GM21526 (cell line): ENCODE results near the gene TAF4.

Experiments used
- ATAC-seq: cut with Tn5 transposase; IDR thresholded peaks from one replicate; pipeline ENCODE4 v1.9.1; 2021; ENCODE audit warnings: moderate library complexity; ENCODE audit not compliant: unreplicated experiment, low FRiP score

Gene TAF4

DNA sequence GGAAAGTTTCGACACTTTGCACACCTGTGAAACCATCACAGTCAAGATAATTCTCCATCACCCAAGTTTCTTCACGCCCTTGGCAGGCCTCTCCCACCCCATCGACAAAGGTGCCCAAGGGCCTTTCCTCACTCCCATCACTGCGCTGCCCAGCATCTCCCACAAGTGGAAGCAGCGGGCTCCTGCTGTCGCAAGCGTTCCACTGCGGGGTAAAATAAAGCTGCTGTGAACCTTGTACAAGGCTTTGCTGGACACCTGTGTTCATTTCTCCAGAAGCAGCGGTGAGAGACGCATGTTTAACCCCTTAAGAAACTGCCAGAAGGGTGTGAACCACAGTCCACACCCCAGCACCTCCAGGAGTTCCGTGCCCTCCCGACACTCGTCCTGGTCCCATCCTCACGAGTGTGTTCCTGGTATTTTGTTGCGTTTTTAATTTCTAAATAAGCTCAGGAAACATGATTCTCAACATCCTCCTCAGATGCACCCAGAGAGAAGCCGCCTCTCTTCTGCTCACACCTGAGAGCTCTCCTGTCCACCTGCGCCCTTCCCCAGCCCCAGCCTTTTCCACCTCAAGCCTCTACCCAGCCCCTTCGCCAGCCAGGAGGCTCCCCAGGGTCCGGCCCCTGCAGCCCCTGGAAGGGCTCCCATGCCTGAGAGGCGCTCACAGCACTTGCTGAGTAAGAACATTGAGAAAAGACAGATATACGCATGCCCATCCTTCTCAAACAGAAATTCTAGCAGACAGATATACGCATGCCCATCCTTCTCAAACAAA lies 97.5 kb downstream of the TAF4 start:
- ATAC-seq = no peak

DNA sequence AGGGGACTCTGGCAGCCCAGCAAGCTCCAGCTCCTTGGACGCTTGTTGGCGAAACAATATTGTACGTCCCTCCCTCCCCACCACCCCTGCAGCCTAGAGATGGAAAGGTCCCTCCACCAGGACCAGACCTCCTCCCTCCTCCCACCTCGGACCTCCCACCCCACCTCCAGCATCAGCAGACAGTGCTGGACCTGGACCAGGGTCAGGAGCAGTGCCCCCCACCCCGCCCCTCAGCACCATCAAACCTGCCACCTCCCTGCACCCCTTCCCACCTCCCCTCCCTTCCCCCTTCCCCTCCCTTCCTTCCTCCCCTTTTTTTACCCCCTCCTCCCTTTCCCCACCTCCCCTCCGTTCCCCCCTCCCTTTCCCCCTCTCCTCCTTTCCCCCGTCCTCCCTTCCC lies 98.4 kb downstream of the TAF4 start:
- no peak for ATAC-seq

DNA sequence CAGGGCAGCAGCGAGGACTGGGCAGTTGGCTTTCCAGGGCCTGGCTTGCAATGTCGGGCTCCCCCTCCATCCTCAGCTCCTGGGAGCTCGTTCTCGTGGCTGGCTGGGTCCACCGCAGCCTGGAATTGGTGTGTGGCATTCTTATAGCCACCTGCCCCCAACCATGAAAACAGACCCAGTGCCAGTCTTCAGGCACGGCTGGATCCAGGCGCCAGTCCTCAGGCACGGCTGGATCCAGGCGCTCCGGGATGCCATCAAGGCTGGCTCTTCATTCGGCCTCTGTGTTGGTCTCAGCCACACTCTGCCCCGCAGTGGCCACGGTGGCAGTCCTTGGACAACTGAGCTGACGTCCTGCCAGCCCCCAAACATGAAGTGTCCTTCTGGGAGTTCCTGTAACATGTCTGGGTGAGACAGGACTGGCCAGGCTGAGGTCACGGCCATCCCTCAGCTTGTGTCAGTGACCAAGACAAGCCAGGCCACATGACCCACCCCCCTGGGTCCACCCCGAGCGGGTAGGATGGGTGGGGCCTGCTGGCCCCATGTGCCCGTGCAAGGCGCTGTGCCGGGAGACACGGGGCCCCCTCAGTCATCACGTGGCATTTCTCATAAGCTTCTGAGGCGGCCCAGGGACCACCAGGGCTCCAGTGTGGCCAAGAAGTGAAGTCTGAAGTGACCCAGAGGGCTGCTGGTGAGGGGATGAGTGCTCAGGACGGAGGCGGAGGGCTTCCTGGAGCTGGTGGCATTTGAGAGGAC lies 99.0 kb downstream of the TAF4 start:
- no peak for ATAC-seq

DNA sequence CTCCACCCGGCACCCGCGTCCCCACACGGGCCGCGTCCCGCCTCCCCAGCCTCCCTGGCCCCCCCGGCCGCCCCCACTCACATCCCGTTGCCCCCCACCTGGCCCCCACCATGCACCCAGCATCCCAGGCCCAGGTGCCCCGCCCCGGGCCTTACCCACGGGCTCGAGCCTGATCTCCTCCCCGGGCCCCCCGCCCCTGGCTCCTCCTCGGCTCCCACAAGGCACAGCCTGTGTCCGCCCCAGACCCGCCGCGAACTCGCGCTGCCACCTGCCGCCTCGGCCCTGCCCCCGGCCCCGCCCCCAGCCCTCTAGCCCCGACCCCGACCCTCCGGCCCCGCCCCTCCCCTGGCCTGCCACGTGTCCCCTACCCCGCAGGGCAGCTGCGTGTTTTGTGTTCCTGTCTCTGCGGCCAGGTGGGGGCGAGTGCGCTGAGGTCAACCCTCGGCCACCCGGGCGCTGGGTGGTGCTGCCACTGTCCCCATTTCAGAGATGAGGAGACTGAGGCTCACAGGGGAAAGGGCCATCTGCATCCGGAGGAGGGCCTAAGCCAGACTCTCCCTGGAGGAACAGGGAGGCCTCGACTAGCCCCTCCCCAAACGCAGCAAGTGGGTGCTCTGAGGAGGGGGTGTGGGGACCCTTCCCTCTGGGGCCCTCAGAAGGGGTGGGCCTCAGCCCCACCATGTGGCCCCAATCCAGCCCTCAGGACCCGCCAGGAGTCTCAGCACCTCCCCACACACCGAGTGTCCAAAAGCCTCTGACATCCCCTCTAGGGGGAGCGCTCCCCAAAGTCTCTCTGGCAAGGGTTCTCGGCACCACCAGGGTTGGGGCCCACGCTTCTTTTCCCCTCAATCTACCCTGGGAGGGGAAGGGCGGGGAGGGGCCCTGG lies 99.8 kb downstream of the TAF4 start:
- no peak for ATAC-seq

DNA sequence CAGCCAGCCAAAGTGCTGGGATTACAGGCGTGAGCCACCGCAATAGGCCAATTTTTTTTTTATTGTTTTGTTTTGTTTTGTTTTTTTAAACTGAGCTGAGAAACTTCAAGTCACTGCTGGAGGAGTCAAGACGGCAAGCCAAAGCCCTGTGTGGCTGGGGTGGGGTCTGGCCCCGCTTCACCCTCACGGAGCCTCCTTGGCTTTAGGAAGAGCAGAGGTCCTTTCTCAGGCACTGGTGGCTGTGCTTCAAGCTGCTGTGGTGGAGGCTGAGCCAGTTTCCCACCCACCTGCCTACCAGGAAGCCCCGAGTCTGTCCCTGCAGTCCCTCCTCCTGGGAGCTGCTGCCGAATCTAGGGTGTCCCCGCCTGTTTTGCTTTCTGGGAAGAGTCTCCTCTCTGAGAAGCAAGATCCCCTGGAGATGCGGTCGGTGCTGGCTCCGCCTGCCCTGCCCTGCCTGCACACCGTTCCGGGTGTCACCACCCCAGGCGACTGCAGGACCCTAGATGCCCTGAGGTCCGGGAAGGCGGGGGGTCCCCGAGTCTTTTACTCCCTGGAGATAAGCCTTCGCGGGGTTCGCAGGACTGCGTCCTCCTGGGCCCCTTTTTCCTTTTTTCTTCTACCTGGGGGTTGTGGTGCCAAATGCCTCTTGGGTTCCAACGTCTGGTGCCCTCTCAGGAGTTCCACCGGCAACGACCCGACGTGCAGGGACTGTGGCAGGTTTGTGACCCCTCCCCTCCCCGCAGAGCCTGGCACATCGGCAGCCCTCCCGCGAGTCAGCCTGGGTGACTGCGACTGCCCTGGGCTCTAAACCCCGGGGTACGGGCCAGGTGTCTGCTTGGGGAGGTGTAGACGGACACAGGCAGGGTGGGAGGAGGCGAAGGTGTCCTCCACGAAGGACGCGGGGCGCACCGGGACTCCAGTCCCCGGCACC lies 100.7 kb downstream of the TAF4 start:
- no peak for ATAC-seq

DNA sequence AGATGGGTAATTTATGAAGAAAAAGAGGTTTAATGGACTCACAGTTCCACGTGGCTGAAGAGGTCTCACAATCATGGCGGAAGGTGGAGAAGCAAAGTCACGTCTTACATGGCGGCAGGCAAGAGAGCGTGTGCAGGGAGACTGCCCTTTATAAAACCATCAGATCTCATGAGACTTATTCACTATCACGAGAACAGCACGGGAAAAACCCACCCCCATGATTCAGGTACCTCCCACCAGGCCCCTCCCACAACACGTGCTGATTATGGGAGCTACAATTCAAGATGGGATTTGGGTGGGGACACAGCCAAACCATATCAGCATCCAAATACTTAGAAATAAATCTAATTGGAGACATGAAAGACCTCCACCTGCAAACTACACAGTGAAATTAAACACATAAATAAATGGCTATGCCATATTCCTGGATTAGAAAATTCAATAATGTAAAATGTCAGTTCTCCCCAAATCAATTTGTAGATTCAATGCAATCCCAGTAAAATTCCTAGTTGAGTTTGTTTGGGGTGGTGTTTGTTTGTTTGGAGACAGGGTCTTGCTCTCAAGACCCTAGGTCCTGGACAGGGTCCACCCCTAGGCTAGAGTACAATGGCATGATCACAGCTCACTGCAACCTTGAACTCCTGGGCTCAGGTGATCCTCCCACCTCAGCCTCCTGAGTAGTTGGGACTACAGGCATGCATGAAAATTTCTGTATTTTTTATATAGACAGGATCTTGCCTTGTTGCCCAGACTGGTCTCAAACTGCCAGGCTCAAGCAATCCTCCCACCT lies 101.6 kb downstream of the TAF4 start:
- no peak for ATAC-seq

DNA sequence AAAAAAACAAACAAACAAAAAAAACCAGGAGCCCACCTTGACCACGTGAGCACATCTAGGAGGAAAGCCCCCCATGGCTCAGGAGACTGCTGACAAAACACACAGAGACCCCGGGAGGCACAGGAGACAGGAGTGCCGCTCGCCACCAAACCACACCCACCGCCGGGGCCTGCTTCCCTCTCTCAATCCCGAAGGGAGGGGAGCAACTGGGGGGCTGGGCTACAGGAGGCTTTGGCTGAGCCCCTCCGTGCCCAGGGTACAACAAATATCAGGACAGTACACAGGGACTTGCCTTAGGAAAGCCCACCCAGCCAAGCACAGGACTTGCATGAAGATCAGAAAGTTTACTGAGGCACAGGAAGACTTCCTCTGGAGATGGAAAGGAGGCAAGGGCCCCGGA lies 102.5 kb downstream of the TAF4 start:
- ATAC-seq = no peak

DNA sequence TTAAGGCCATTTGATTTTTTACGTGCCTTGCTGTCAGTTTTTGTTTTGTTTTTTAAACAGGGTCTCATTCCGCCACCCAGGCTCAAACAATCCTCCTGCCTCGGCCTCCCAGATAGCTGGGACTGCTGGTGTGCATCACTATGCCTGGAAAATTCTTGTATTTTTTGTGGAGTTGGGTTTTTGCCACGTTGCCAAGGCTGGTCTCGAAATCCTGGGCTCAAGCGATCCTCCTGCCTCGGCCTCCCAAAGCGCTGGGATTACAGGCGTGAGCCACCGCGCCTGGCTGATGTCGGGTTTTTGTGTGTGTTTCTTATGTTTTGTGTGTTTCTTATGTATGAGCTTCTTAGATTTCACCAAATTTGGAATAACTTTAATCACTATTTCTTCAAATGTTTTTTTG lies 104.8 kb downstream of the TAF4 start:
- no peak for ATAC-seq

DNA sequence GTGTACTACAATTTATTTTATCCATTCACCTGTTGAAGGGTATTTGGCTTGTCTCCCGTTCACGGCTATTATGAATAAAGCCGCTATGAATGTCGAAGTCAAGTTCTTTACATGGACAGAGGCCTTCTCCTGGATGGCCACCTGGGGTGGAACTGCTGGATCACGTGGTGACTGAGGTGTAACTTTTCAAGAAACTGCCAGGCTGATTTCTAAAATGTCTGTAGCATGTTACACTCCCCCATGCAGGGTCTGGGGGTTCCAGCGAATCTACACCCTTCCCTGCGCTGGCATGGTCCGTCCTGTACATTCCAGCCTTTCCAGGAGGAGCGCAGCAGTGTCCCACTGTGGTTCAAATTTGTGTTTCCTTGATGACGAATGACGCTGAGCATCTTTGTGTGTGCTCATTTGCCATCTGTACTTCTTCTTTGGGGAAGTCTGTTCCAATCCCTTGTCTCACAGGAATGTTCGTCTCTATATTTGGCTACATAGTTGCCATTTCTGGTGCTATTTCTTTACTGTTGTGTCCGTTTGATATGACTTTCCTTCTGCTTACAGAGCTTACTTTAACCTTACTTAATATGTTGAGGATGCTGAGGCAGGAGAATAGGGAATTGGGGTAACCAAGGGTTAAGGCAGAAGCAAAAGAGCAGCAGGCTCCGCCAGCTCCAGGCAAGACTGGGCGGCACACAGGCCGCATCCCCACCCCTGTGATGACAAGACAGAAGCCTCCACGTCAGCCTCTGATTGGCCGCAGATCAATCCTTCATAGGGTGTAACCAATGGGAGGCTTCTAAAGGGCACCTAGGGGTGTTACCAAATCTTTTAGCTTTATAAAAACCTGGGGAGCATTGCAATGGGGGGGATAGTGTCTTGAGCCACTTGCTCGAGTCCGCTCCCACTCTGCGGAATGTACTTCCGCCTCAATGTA lies 106.6 kb downstream of the TAF4 start:
- ATAC-seq = no peak

DNA sequence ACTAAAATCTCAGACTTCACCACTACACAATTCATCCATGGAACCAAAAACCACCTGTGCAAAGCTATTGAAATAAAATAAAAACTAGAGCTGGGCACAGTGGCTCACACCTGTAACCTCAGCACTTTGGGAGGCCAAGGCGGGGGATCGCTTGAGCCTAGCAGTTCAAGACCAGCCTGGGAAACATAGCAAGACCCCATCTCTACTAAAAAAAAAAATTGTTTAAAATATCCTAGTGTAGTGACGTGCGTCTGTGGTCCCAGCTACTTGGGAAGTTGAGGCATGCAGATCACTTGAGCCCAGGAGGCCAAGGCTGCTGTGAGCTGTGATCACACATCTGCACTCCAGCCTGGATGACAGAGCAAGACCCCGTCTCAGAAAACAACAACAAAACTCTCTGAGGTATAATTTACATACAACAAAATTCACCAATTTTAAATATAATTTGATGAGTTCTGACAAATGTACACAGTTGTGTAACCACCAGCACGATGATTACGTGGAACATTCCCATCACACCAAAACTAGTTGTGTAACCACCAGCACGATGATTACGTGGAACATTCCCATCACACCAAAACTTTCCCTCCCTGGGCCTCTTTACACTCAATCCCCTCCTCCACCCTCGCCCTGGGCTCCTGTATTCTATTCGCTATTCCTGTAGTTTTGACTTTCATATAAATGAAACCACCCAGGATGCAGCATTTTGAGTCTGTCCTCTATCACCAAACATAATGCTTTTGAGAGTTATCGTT lies 107.5 kb downstream of the TAF4 start:
- no peak for ATAC-seq

DNA sequence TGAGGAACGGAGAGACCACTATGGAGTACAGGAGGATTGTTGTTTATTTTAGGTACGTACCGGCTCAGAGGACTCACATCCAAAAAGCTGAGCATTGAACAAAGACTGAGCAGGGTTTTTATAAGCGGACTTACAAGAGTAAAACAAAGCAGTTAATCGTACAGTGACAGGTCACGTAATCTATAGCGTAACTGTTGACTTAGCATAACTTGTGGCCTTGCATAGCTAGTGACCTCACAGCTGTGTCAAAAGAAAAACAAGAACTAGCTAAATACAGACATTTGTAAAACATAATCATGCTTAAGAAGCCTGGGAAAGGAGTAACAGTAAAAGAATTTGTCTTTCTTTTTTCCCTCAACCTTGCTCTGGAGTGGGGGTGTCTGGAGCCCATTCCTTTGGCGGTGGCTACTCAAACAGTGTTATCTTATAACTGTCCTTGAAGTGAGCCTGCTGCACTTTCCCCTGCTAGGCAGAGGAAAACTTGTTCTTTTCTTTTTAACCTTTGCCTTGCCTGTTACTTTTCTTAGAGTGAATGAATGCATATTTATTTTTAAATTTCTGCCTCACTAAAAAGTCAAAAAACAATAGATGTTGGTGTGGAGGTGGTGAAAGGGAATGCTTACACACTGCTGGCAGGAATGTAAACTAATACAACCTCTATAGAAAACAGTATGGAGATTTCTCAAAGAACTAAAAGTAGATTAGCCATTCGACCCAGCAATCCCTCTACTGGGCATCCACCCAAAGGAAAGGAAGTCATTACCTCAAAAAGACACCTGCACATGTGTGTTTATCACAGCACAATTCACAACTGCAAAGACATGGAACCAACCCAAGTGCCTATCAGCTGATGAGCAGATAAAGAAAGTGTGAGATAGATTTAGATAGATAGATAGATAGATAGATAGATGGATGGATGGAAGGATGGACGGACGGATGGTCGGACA lies 109.0 kb downstream of the TAF4 start:
- no peak for ATAC-seq

DNA sequence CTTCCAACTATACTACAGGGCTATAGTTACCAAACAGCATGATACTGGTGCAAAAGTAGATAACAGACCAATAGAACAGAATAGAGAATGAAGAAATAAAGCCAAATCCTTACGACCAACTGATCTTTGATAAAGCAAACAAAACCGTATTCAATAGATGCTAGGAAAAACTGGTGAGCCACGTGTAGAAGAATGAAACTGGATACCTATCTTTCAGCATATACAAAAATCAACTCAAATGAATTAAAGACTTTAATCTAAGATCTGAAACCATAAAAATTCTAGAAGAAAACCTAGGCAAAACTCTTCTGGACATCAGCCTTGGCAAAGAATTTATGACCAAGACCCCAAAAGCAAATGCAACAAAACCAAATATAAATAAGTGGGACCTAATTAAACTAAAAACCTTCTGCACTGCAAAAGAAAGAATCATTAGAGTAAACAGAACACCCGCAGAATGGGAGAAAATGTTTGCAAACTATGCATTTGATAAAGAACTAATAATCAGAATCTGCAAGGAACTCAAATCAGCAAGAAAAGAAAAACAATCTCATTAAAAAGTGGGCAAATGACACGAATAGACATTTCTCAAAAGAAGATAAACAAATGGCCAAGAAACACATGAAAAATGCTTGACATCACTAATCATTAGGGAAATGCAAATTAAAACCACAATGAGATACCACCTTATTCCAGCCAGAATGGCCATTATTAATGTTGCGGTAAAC lies 109.8 kb downstream of the TAF4 start:
- ATAC-seq = no peak

DNA sequence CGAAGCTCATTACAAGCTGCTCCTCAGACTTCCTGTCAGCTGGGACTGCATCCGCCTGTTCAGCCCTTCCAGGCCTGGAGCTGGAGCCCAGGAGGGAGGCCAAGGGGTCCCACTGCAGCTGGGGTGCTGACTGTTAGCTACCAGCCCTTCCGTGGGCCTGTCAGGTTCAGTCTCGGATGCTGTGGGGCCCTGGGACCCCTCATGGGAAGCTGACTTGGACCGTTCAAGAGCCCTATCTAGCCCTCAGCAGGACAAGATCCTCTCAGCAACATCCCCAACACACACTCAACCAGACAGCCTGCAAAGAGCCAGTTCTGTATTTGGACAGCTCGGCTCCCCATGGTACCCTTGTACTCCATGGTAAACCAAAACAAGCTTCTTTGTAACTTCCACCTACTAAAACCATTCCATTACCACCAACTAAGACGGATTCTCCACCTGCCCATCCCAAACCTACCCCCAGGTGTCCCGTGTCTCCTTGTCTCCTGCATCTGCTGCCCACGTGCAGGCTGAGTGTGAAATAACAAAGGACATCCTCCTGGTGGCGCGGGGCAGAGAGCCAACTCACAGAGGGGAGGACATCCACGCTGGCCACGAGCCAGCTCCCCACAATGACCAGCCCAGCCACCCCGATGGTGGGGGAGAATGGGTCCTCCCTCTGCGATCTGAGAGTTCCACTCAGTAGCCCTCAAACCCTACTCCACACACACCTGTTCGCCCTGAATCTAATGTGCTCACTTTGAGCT lies 111.2 kb downstream of the TAF4 start:
- no peak for ATAC-seq

DNA sequence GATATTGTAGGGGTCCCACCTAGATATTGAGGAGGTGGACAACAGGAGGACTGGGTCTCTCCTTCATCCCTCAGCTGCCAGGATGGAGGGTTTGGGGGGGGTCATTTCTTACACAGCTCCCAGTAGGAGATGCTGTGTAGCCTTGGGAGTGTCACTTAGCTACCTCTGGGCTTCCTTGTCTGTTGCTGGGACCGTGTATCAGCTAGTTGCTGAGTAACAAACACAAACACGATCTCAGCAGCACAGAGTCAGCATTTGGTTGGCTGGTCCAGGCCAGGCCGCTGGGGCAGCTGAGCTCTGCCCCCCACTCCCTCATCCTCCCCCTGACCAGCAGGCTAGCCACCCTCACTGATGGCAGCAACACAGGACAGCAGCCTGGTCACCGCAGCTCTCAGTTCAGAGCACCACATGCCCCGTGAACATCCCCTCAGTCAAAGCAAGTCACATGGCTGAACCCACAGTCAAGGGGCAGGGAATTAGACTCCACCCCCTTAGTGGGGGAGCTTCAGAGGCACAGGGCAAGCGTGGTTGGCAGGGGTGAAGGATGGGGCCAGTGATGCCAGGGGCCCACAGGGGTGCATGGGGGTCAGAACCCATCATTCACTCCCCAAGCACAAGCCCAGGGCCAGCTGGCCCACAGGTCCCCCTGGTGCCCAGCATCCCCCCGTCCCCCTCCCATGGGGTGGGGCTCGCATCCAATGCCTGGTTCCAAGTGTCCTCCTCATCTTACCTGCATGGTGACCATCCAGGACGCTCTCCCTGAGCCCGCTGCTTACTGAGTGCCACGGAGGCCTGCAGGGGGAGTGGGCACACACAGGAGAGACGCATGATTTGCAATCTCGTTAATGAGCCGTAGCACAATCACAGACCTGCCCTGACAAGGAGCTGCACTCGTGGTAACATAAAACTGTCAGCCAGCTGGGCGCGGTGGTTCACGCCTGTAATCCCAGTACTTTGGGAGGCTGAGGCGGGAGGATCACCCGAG lies 112.4 kb downstream of the TAF4 start:
- ATAC-seq = no peak
